GM13977 (cell line): ENCODE data around the gene BAZ1B.

Source experiments
- DNase-seq: peaks from one replicate; pipeline ENCODE4 v3.0.0; 2012; ENCODE audit warnings: low spot score
- in situ Hi-C: fragments of 300-500 bp; cut with MboI; formaldehyde crosslinking; loops from one replicate; pipeline ENCODE4 v1.12.0; 2022; ENCODE audit warnings: low sequenced_read_pairs, low pct_unique_long_range_greater_than_20kb, mixed read lengths, inconsistent platforms; ENCODE audit not compliant: unreplicated experiment
- TF ChIP-seq, protein P1 (sequence below): IDR thresholded peaks from 2 replicates; pipeline ENCODE4 v1.5.1; 2012; ENCODE audit warnings: mild to moderate bottlenecking, control low read depth; ENCODE audit not compliant: insufficient read depth; ENCODE audit errors: extremely low read depth, missing control alignments

BAZ1B gene

GRCh38 chr7:73448609-73449008 lies 73.5 kb downstream of the BAZ1B start:
- DNase-seq = no peak
- TF ChIP-seq, protein P1, sequence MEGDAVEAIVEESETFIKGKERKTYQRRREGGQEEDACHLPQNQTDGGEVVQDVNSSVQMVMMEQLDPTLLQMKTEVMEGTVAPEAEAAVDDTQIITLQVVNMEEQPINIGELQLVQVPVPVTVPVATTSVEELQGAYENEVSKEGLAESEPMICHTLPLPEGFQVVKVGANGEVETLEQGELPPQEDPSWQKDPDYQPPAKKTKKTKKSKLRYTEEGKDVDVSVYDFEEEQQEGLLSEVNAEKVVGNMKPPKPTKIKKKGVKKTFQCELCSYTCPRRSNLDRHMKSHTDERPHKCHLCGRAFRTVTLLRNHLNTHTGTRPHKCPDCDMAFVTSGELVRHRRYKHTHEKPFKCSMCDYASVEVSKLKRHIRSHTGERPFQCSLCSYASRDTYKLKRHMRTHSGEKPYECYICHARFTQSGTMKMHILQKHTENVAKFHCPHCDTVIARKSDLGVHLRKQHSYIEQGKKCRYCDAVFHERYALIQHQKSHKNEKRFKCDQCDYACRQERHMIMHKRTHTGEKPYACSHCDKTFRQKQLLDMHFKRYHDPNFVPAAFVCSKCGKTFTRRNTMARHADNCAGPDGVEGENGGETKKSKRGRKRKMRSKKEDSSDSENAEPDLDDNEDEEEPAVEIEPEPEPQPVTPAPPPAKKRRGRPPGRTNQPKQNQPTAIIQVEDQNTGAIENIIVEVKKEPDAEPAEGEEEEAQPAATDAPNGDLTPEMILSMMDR = no peak
- in situ Hi-C loops = no loop called here

DNA sequence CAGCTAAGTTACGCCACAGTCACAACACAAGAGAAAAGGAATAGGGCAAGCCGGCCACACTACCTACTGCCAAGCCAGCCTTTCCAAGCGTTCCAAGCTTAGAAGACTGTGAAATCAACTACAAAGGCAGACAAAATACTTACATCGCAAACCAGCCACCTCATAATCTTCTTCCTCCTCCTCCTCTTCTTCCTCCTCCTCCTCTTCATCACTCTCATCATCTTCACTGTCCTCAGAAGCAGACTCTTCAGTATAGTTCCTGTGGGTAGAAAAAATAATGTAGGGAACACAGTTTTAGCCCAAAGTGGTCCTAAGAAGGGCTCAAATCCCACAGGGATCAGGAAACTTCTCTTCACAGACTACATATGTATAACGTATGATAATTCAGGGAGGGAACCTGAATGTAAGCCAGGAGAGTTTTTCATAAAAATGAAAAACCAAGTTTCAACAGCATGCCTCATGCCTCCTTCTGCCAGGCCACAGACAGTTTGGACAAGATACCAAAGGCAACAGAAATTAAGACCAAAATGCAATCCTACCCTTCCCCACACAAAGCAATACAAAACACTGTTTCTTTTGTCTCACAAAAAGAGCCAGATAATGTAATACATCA lies 74.9 kb downstream of the BAZ1B start:
- TF ChIP-seq, protein P1 = no peak
- no peak for DNase-seq
- in situ Hi-C loops = no loop called here

DNA sequence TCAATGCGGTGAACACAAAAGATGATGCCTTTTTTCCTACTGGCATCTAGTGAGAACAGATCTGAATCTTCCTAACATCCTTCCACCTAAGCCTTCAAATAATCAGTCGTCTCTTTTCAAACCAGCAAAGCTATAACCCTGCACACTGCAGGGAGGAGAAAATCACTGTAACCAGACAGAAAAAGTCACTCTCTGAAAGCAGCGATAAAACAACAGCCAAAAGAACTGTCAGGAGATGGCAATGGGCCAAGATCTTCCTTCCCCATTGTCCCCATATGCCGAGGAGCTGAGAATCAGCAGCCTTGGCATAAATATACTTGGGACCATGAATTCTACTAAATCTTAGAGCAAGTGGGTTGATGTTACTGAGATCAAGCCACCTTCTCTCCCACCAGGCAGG lies 75.4 kb downstream of the BAZ1B start:
- DNase-seq = no peak
- in situ Hi-C loops = no loop called here
- TF ChIP-seq, protein P1 = no peak

GRCh38 chr7:73443548-73444255 lies 78.4 kb downstream of the BAZ1B start:
- in situ Hi-C loops = no loop called here
- TF ChIP-seq, protein P1 = no peak
- DNase-seq = no peak

DNA sequence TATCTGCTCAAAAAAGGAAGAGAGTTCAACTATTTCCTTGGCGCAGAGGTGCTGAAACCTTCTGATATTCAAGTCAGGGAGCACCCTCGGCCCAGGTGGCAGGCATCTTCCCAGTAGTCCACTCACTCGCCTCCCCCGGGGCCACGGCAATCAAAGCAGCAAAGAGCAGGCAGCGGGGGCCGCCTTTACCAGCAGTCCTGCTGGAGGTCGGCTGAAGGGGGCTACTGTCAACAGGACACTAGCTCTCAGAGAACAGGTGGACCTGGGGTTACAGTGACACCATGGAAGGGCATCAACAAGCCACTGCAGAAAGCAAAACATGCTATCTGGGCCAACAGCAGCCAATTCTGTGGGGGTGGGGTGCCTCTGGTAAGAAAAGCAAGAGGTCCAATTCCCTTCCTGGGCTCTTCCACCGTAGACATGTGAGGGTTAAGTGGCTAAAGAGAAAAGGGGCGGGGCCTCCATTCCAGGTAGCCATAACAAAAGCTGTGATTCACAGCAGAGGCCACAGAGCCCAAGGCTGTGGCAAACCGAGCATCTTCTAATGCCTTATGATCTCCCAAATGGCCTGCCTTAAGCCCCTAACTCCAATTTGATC lies 79.1 kb downstream of the BAZ1B start:
- in situ Hi-C loops = no loop called here
- DNase-seq = no peak
- TF ChIP-seq, protein P1 = no peak

- TF ChIP-seq, protein P1 = no peak
- in situ Hi-C loops = no loop called here
- no peak for DNase-seq
These were observed 79.7 kb downstream of the BAZ1B start for GRCh38 chr7:73442222-73442902.
